NT2/D1 (cell line): ENCODE data around the gene TCIRG1.

ENCODE experiments used
- DNase-seq: peaks from one replicate; pipeline ENCODE4 v3.0.0-alpha.2; 2011; ENCODE audit warnings: low read depth, low spot score
- H3K27me3 ChIP-seq: 2 replicates; pipeline ENCODE4 v1.6.0; 2011; ENCODE audit warnings: mild to moderate bottlenecking; ENCODE audit not compliant: insufficient read length, insufficient read depth
- H3K36me3 ChIP-seq: 2 replicates; pipeline ENCODE4 v1.6.1; 2011; ENCODE audit warnings: mild to moderate bottlenecking, low read length, mixed read lengths; ENCODE audit not compliant: insufficient read depth, insufficient read length
- H3K4me1 ChIP-seq: 2 replicates; pipeline ENCODE4 v1.5.1; 2011; ENCODE audit not compliant: insufficient read depth, insufficient read length
- H3K4me3 ChIP-seq: 2 replicates; pipeline ENCODE4 v1.5.1; 2011; ENCODE audit warnings: low read depth; ENCODE audit not compliant: insufficient read length
- H3K9ac ChIP-seq: 2 replicates; pipeline ENCODE4 v1.6.0; 2011; ENCODE audit warnings: low read depth; ENCODE audit not compliant: insufficient read length
- H3K9me3 ChIP-seq: 2 replicates; pipeline ENCODE4 v1.5.1; 2011; ENCODE audit warnings: mild to moderate bottlenecking, low read length; ENCODE audit not compliant: insufficient read depth
- SUZ12 ChIP-seq: IDR thresholded peaks from 2 replicates; pipeline ENCODE4 v1.6.1; 2011; ENCODE audit not compliant: insufficient read length, insufficient read depth; ENCODE audit errors: extremely low read depth
- YY1 ChIP-seq: IDR thresholded peaks from 2 replicates; pipeline ENCODE4 v1.6.1; 2011; ENCODE audit not compliant: insufficient read length, insufficient read depth
- ZNF274 ChIP-seq: IDR thresholded peaks from 2 replicates; pipeline ENCODE4 v1.6.1; 2011; ENCODE audit warnings: mild to moderate bottlenecking, low read depth, low read length

TCIRG1 gene

DNA sequence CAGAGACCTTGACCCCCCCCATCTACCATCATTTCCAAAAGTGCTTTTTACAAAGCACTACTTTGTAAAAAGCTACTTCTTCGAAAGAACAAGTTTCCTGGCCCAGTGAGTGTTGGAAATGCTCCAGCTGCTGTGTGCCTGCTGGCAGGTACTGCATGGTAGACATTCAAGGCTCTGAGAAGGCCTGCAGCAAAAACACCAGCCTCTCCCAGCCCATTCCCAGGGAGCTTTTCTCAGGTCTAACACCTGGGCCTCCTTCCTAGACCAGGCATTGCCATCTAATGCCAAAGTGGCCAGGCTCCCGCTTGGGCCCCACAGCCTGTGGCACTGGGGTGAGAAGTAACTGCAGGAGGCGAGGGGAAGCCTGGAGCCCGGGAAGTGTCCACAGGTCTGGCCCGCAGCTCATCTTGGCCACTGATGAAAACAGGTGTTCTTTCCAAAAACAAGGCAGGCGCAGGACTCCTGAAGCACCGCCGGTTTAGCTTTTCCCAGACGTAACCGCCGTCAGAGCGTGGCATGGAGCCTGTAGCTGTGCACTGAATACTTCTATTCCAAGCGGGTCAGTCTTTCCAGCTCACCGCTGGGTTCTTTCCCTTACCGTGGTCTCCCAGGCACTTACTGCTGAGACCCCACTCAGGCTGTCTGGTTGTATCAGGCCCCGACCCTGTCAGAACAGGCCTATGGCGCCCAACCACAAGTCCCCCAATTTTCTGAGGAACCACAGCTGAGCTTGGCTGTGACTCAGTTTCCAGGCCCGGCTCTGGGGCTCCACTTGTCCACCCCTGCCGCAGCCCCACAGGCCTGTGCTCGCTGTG lies 1.2 kb upstream of the TCIRG1 start:
- peaks cover 40% of the 10 kb centered on the region for H3K36me3 ChIP-seq
- no peak for DNase-seq
- peaks cover 32% of the 10 kb centered on the region for H3K4me1 ChIP-seq
- no peak overlapping the region for H3K4me3 ChIP-seq
- peak overlapping the region; percentile 95 for H3K9ac ChIP-seq
- TF ChIP-seq SUZ12 (no peak), ZNF274 (no peak), YY1 (no peak)
- H3K9me3 ChIP-seq, result no peaks in the 10 kb centered on the region
- H3K27me3 ChIP-seq, result no peaks in the 10 kb centered on the region

DNA sequence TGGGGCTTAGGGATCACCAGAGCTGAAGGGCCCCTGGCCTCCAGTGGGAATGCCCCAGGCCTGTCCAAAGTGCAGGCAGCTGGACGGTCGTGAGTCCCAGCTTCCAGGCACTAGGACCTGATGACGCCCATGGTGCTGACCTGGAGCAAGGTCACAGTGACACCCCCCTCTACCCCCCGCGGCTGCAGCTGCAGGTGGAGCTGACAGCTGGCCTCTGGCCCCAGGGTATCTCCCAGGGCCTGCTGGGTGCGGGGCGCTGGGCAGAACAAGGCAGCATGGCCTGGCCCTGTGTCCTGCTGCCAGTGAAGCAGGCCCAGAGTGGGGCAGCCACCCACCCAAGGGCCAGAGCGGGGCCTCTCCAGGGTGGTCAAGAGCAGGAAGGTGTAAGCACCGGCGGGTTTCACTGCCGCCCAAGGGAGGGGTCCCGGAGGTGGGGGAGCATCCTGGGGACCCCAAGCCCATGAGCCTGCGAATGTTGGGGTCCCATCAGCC lies 553 bp upstream of the TCIRG1 start:
- Histone ChIP-seq H3K36me3 (peaks cover 39% of the 10 kb centered on the region), H3K4me1 (peaks cover 39% of the 10 kb centered on the region), H3K27me3 (no peaks in the 10 kb centered on the region), H3K9ac (peak overlapping the region; percentile 95), H3K9me3 (no peaks in the 10 kb centered on the region), H3K4me3 (peak overlapping the region; percentile 69)
- DNase-seq, result no peak
- TF ChIP-seq YY1, result no peak
- no peak for TF ChIP-seq SUZ12
- no peak for TF ChIP-seq ZNF274

DNA sequence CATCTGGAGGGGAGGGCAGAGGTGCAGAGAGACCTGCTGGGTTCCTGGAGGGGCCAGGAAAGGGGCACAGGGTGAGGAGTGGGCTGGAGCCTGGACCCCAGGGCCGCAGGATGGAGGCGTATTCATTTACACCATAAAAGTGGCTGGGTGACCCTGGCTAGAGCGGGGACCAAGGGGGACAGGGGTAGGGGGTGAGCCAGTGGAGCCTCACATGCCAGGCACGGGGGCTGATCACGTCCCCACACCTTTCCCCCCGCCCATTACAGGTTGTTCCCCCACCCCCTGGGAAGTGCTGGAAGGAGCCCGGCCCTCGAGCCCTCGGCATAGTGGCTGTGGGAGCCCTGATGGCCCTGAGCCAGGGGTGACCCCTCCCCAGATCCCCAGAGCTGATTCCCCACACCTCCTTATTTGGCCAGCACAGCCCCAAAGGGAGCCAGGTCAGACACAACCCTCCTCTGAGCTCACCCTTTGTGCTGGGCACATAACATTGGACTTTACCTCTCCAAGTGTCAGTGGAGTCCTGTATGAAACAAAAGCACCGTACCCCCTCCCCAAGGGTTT lies 781 bp downstream of the TCIRG1 start:
- no peaks in the 10 kb centered on the region for H3K9me3 ChIP-seq
- H3K4me1 ChIP-seq, result peaks cover 46% of the 10 kb centered on the region
- H3K4me3 ChIP-seq, result peak overlapping the region; percentile 69
- H3K36me3 ChIP-seq, result peaks cover 33% of the 10 kb centered on the region
- no peaks in the 10 kb centered on the region for H3K27me3 ChIP-seq
- no peak for DNase-seq
- peak overlapping the region; percentile 95 for H3K9ac ChIP-seq
- no peak for TF ChIP-seq ZNF274
- no peak for TF ChIP-seq SUZ12
- no peak for TF ChIP-seq YY1

DNA sequence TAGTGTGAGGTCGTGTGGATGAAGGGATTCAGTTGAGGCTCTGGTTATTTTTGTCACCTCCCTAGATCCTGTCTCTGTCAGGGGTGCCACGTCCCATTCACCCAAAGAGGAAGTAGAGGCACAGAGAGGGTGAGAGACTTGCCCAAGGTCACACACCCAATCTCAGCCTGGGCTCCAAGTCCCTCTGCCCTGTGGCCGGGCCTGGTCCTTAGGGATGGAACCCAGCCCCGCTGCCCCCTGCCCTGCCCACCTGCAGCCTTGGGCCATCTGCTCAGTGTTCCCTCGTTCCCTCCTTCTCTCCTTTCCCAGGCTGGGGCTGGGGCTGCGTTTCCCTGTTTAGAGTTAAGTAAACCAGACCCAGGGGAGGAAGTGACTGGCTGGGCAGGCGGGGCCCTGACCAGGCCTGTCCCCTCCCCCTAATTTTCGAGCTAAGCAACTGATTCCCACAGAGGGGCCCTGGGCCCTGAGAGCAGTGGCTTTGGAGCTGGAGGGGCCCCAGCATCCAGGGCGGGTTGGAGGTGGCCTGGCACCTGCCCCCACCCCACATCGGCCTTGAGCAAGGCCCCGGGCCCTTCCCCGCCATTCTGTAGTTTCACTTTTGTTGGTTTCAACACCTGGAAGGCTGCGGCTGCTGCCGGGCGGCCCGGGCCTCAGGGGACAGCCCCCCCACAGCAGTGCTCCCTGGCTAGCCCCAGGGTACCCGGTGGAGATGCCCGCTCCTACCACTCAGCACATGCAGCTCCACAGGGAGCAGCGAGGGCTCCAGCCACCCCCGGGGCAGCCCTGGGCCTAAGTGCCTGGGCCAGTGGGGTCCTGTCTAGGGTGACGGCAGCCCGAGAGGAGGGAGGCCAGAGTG lies 1.5 kb downstream of the TCIRG1 start:
- Histone ChIP-seq H3K27me3 (no peaks in the 10 kb centered on the region), H3K9ac (peak overlapping the region; percentile 67), H3K4me3 (no peak overlapping the region), H3K4me1 (peaks cover 46% of the 10 kb centered on the region), H3K9me3 (no peaks in the 10 kb centered on the region), H3K36me3 (peaks cover 35% of the 10 kb centered on the region)
- no peak for DNase-seq
- TF ChIP-seq YY1 (no peak), ZNF274 (no peak), SUZ12 (no peak)

DNA sequence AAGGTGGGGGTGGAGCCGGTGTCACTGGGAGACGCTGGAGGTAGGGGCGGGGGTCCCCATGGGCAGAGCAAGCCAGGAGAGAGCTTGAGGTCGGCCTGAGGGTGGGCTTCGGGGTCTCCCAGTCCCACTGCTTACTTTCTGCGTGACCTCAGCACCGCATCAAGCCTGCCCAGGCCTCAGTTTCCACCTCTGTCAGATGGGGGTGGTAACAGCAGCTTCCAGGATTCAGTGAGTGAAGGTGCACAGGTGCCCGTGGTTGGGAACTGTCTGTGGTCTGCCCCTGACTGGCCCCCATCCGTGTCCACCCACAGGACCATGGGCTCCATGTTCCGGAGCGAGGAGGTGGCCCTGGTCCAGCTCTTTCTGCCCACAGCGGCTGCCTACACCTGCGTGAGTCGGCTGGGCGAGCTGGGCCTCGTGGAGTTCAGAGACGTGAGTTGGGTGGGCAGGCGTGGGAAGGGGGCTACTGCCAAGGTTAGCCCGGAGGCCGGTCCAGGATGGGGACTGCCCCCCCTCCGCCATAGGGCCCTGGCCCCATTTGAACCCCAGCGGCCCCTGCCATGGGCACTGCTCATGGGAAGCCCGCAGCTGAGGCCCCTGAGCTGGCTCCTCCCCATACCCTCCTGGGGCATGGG lies 2.2 kb downstream of the TCIRG1 start:
- peaks cover 46% of the 10 kb centered on the region for H3K4me1 ChIP-seq
- TF ChIP-seq ZNF274, result no peak
- TF ChIP-seq YY1, result no peak
- no peak for TF ChIP-seq SUZ12
- DNase-seq, result no peak
- H3K4me3 ChIP-seq, result no peak overlapping the region
- no peaks in the 10 kb centered on the region for H3K9me3 ChIP-seq
- peaks cover 29% of the 10 kb centered on the region for H3K36me3 ChIP-seq
- no peaks in the 10 kb centered on the region for H3K27me3 ChIP-seq
- peak overlapping the region; percentile 56 for H3K9ac ChIP-seq

DNA sequence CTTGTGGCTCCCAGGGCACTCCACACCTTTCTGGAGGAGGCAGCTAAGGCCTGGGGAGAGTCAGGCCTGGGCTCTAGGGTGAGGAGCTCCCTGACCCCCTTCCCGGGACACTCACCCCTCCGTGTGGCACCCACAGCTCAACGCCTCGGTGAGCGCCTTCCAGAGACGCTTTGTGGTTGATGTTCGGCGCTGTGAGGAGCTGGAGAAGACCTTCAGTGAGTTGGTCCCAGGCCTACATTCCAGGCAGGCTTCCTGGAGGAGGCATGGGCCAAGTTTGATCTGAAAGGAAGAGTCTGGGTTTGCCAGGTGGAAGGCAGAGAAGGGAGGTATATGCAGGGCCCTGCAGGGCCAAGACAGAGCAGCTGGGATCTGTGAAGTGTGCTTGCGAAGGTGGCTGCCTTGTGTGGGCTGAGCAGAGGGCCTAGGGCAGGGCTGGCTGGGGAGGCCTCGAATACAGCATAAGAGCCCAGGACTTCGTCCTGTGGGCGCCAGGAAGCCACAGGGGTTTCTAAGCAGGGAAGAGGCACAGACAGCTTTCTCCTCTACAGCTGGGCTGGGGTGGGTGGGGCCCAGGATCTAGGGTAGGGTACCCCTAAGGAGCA lies 2.9 kb downstream of the TCIRG1 start:
- Histone ChIP-seq H3K9ac (peak overlapping the region; percentile 28), H3K4me1 (peaks cover 46% of the 10 kb centered on the region), H3K36me3 (peaks cover 29% of the 10 kb centered on the region), H3K4me3 (no peak overlapping the region), H3K9me3 (no peaks in the 10 kb centered on the region), H3K27me3 (no peaks in the 10 kb centered on the region)
- TF ChIP-seq ZNF274 (no peak), YY1 (no peak), SUZ12 (no peak)
- DNase-seq, result no peak
